ENCODE results near the gene TBC1D24.
"Not testable (repeated sequence)": the region's sequence is repeated elsewhere in the genome, so short reads cannot be mapped to it uniquely, and the experiment has no call there.

TBC1D24 gene

GRCh38 chr16:2474877-2475412 lies at the start of gene TBC1D24:
TBC1D24 (plus strand) TSS chr16:2475127; CDS start chr16:2496149, 21,022 bp downstream.
- DNase-seq, result peak; percentile 89

- no peak for DNase-seq
These were observed 49.0 kb upstream of the TBC1D24 start for GRCh38 chr16:2425825-2426430.

GRCh38 chr16:2426941-2427361 lies 48.0 kb upstream of the TBC1D24 start:
- no peak for DNase-seq

DNA sequence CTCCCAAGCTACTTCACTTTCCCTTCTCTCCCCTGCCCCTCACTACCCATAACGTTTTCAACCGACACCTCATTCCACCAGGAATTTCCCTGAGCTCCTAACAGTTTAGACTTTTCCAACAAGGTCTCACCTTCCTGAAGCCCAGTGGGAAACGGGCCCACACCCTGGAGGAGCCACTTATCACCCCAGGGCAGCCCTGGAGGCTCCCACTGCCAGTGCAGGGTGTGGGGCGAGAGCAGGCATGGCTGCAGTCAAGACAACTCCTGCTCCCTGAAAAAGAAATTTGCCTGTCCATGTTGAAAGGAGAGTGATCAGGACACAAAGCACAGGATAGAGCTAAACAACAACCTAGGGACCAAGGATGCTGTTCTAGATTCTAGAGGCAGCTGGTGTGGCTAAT lies 47.4 kb upstream of the TBC1D24 start:
- DNase-seq, result no peak

GRCh38 chr16:2428051-2428783 lies 46.7 kb upstream of the TBC1D24 start:
- DNase-seq, result peak; percentile 66

DNA sequence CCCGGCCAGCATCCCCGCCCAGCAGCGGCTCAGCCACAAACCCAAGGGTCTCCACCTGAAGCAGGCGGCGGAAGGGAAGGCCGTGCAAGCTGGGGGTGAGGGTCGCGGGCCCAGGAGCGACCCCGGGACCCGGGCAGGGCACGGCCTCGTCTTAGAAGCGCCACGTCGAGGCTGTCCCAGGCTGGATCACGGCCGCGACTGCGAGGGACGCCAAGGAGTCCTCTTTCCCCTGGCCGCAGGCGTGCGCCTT lies 46.2 kb upstream of the TBC1D24 start:
- DNase-seq, result no peak

DNA sequence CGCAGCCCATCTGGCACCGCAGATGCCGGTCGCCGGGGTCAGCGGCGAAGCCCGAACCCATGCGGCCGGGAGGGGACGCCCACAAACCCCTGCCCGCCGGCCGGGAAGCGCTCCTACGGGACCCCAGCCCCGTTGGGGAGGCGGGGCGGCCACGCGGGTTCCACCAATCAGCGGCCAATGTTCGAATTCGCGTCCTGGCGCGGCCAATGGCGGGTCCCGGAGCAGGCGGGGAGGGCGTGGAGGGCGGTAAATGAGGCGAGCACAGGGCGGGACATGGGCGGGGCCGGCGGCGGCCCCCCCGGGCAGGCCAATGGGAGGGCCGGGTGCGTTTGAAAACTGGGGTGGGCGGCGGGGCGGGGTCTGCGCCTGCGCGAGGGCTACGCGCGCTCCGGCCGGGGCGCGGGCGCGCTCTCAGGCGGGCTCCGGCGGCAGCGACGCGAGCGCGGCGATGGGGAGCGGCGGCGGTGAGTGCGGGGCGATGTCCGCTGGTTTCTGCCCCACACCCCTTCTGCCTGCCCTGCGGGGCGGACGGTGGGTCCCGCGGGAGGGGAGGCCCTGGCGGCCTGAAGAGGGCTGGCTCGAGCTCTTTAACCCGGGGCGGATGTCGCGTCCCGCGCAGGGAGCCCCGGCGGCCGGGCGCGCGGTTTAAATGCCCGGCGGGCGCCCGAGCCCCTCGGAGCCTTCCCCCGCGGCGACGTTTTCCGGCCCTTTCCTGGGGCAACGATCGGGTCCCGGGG lies 45.7 kb upstream of the TBC1D24 start, which contains the start of gene CCNF:
CCNF (plus strand) TSS at position 414 of the 737 bp plus-strand sequence; CDS start at position 449, 35 bp downstream.
- peak; percentile 95 for DNase-seq

- DNase-seq, result no peak
These were observed 44.9 kb upstream of the TBC1D24 start for GRCh38 chr16:2429771-2430663.

DNA sequence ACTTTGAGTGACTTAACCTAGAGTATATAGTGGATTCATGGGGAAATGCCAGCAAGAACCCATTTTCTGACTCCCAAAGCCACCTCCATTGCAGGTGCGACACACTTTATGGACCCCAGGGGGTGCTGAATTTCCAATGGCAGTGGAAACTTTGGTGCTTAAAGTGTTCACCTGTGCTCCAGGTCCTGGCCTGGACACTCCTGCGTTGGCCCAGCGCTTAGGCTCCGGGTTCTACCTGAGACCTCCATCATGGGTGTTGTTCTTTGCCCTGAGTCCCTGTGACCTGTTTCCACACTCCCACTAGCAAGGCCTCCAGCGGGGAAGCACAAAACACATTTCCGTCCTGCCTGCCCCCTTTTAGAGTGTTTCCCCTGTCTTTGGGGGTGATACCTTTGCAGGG lies 42.6 kb upstream of the TBC1D24 start:
- DNase-seq, result no peak

- DNase-seq, result no peak
These were observed 42.0 kb upstream of the TBC1D24 start for GRCh38 chr16:2432801-2433505.

GRCh38 chr16:2435236-2435635 lies 39.7 kb upstream of the TBC1D24 start:
- not testable (repeated sequence) for DNase-seq

GRCh38 chr16:2436110-2436509 lies 38.8 kb upstream of the TBC1D24 start:
- DNase-seq, result no peak

GRCh38 chr16:2437032-2437790 lies 37.7 kb upstream of the TBC1D24 start:
- no peak for DNase-seq

DNA sequence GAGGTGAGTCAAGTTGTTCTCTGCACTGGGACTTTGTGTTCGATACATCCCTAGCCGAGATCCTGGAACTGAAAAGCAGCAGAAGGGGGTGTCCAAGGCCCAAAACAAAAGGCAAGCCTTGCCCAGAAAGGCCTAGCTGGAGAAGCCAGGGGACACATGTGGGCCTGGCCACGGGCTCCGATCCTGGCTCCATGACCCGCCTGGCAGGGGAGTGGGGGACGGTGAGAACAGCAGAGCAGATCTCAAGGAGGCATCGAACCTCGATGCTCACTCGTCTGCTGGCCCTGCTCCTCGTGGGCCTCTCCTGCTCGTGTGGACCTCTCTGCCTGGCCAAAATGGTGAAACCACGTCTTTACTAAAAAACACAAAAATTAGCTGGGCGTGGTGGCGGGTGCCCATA lies 36.8 kb upstream of the TBC1D24 start:
- DNase-seq, result no peak

DNA sequence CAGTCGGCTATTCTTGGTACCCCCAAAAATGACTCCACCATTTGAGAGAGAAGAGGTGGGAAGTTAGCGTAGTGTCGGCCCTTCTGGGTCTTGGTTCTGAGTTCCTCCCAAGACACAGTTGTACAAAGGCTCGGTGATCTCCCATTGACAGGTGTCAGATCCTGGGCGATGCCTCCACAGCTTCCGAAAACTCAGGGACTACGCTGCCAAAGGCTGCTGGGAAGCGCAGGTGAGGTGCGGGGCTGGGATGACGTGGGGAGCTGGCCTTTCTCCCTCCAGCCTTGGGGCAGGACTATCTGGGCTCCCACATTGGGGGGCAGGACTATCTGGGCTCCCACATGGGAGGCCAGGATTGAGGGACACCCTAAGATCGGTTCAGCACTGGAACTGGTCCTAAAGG lies 35.3 kb upstream of the TBC1D24 start:
- no peak for DNase-seq

DNA sequence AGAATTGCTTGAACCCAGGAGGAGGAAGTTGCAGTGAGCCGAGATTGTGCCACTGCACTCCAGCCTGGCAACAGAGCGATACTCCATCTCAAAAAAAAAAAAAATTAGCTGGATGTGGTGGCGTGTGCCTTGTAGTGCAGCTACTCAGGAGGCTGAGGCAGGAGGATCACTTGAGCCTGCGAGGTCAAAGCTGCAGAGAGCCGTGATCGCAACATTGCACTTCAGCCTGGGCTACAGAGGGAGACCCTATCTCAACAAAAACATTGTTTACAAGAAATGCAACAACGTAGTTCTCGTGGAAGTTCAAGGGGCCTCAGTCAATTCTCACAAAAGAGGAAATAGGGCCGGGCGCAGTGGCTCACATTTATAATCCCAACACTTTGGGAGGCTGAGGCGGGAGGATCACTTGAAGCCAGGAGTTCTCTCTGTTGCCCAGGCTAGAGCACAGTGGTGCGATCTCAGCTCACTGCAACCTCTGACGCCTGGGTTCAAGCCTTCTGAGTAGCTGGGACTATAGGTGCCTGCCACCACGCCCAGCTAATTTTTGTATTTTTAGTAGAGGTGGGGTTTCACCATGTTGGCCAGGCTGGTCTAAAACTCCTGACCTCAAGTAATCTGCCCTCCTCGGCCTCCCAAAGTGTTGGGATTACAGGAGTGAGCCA lies 33.7 kb upstream of the TBC1D24 start:
- DNase-seq, result not testable (repeated sequence)

- DNase-seq, result peak; percentile 70
These were observed 31.4 kb upstream of the TBC1D24 start for GRCh38 chr16:2443555-2443954.

GRCh38 chr16:2447920-2448583 lies 26.9 kb upstream of the TBC1D24 start:
- no peak for DNase-seq

DNA sequence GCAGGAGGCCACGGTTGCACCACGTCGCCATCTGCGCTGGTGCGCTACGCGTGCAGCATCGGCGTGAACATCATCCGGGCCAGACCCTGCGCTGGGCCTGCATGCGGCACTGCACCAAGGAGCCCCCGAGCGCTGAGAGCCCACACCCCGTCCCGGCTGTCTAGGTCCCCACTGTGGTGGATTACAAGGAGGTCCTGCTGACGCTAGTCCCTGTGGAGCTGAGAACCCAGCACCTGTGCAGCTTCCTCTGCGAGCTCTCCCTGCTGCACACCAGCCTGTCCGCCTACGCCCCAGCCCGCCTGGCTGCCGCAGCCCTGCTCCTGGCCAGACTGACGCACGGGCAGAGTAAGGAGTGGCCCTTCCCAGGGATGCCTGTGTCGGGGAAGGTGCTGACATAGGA lies 25.8 kb upstream of the TBC1D24 start:
- no peak for DNase-seq

GRCh38 chr16:2450535-2450934 lies 24.4 kb upstream of the TBC1D24 start:
- DNase-seq, result no peak

Data from DMS53 (cell line).